Natural killer cell (primary cell): ENCODE measurements around the gene CAAP1. TPM values are rescaled to one million over a fixed set of nuclear protein-coding genes. Genes with fewer than 3 reads are reported as not detected.

Experiments
- ATAC-seq, 3 donors: fragments of 150-1000 bp in 2 of 3; fragments of 200-7000 bp in 1 of 3; cut with Tn5 transposase; 1 replicate in 1 of 3; 2 replicates in 2 of 3; pipeline ENCODE4 v1.10.0; 2021; ENCODE audit warnings: mild to moderate bottlenecking in 2 of 3, moderate library complexity in 2 of 3
- DNase-seq, 2 donors: peaks; one replicate each; pipeline versions ENCODE4 v3.0.0 to v3.0.0-alpha.2; 2013 to 2021; ENCODE audit warnings: mixed read lengths in 1 of 2
- H3K27ac ChIP-seq: one replicate; pipeline ENCODE4 v1.5.1; 2013; ENCODE audit warnings: mild to moderate bottlenecking, low read length
- H3K27me3 ChIP-seq: one replicate; pipeline ENCODE4 v1.6.1; 2013; ENCODE audit warnings: low read length; ENCODE audit not compliant: control insufficient read depth, insufficient read depth
- H3K36me3 ChIP-seq: one replicate; pipeline ENCODE4 v1.6.1; 2013; ENCODE audit warnings: low read length; ENCODE audit not compliant: control insufficient read depth, insufficient read depth
- H3K4me1 ChIP-seq: one replicate; pipeline ENCODE4 v1.6.1; 2013; ENCODE audit warnings: low read length; ENCODE audit not compliant: control insufficient read depth, insufficient read depth
- H3K4me3 ChIP-seq: one replicate; pipeline ENCODE4 v1.5.1; 2013; ENCODE audit warnings: low read length
- H3K9me3 ChIP-seq: one replicate; pipeline ENCODE4 v1.6.1; 2013; ENCODE audit warnings: low read length; ENCODE audit not compliant: control insufficient read depth, insufficient read depth
- H3K27ac Mint-ChIP-seq, 2 donors: one replicate each; pipeline ENCODE4 v1.8.0; 2022; ENCODE audit warnings: mild to moderate bottlenecking in 2 of 2, mixed read lengths in 2 of 2, moderate library complexity in 1 of 2
- H3K27me3 Mint-ChIP-seq, 2 donors: one replicate each; pipeline ENCODE4 v1.8.0; 2022; ENCODE audit warnings: low read depth in 2 of 2, mixed read lengths in 2 of 2
- H3K36me3 Mint-ChIP-seq: one replicate; pipeline ENCODE4 v1.8.0; 2022; ENCODE audit warnings: mixed read lengths
- H3K4me1 Mint-ChIP-seq, 2 donors: one replicate each; pipeline ENCODE4 v1.8.0; 2022; ENCODE audit warnings: mixed read lengths in 2 of 2
- H3K4me3 Mint-ChIP-seq: one replicate; pipeline ENCODE4 v1.8.0; 2022; ENCODE audit warnings: mild to moderate bottlenecking, moderate library complexity, mixed read lengths
- H3K9me3 Mint-ChIP-seq, 2 donors: one replicate each; pipeline ENCODE4 v1.8.0; 2022; ENCODE audit warnings: mixed read lengths in 2 of 2
- CTCF ChIP-seq: fragments of 200-600 bp; IDR thresholded peaks from one replicate; pipeline ENCODE4 v1.8.0; 2022; ENCODE audit warnings: antibody characterized with exemption
- WGBS: methylation state at CpG from one replicate; pipeline ENCODE4 v1.1.7; 2013; ENCODE audit warnings: missing lambda C conversion rate; ENCODE audit not compliant: insufficient coverage; 5-methylcytosine and 5-hydroxymethylcytosine counted together
- intact Hi-C: fragments of 100-400 bp; cut with micrococcal nuclease; formaldehyde crosslinking; loops from one replicate; pipeline ENCODE4 v1.14.2; 2022
- total RNA-seq, 4 donors: library from RNA; stranded (reverse); fragments of 120-200 nt in 1 of 4; gene quantifications; one replicate each; pipeline versions ENCODE4 v1.2.3 to v1.2.4, GENCODE V29; 2013 to 2022

CAAP1 gene
- total RNA-seq, 3 donors from 2014 or later (not counting 1 experiment from before 2014, with no cell fraction given): 12.6 to 16.8 (median 15.2) TPM

- Mint-ChIP-seq H3K27ac (no peak overlapping the region), H3K27me3 (peaks cover 0 to 3% of the 10 kb centered on the region in 2 donors), H3K4me3 (no peak overlapping the region), H3K36me3 (no peaks in the 10 kb centered on the region), H3K4me1 (no peaks in the 10 kb centered on the region), H3K9me3 (peaks cover 0 to 6% of the 10 kb centered on the region in 2 donors)
- Histone ChIP-seq H3K27me3 (no peaks in the 10 kb centered on the region), H3K27ac (no peak overlapping the region), H3K4me1 (no peaks in the 10 kb centered on the region), H3K4me3 (no peak overlapping the region), H3K36me3 (no peaks in the 10 kb centered on the region), H3K9me3 (no peaks in the 10 kb centered on the region)
- no peak for DNase-seq
- TF ChIP-seq CTCF: no peak
- ATAC-seq: no peak
- 84% methylated on average over 1 of the region's 1 CpG for WGBS
- intact Hi-C loops: no loop called here
These were observed 82.8 kb downstream of the CAAP1 start for GRCh38 chr9:26809795-26810194.

GRCh38 chr9:26807161-26807560 is 85.4 kb downstream of the CAAP1 start:
- no peaks in the 10 kb centered on the region for H3K36me3 Mint-ChIP-seq
- H3K36me3 ChIP-seq: no peaks in the 10 kb centered on the region
- intact Hi-C loops: no loop called here
- 79% methylated on average over 5 of the region's 5 CpGs for WGBS
- TF ChIP-seq CTCF: no peak
- H3K4me1 ChIP-seq: no peaks in the 10 kb centered on the region
- no peak overlapping the region for H3K4me3 ChIP-seq
- no peaks in the 10 kb centered on the region for H3K9me3 ChIP-seq
- ATAC-seq: no peak
- no peak overlapping the region for H3K27ac ChIP-seq
- peaks cover 0 to 6% of the 10 kb centered on the region in 2 donors for H3K9me3 Mint-ChIP-seq
- H3K4me1 Mint-ChIP-seq: no peaks in the 10 kb centered on the region
- H3K4me3 Mint-ChIP-seq: no peak overlapping the region
- no peak overlapping the region for H3K27ac Mint-ChIP-seq
- H3K27me3 Mint-ChIP-seq: peaks cover 0 to 3% of the 10 kb centered on the region in 2 donors
- DNase-seq: no peak
- H3K27me3 ChIP-seq: no peaks in the 10 kb centered on the region

GRCh38 chr9:26802921-26803320 is 89.7 kb downstream of the CAAP1 start:
- intact Hi-C loops: no loop called here
- no peaks in the 10 kb centered on the region for H3K27me3 ChIP-seq
- no peaks in the 10 kb centered on the region for H3K4me1 ChIP-seq
- TF ChIP-seq CTCF: no peak
- H3K4me3 ChIP-seq: no peak overlapping the region
- DNase-seq (no peak), ATAC-seq (no peak)
- no peaks in the 10 kb centered on the region for H3K27me3 Mint-ChIP-seq
- no peak overlapping the region for H3K27ac ChIP-seq
- H3K4me1 Mint-ChIP-seq: no peaks in the 10 kb centered on the region
- H3K27ac Mint-ChIP-seq: no peak overlapping the region
- H3K4me3 Mint-ChIP-seq: no peak overlapping the region
- H3K36me3 Mint-ChIP-seq: no peaks in the 10 kb centered on the region
- H3K9me3 Mint-ChIP-seq: peaks cover 0 to 6% of the 10 kb centered on the region in 2 donors
- no peaks in the 10 kb centered on the region for H3K36me3 ChIP-seq
- WGBS: 89% methylated on average over 2 of the region's 2 CpGs
- H3K9me3 ChIP-seq: no peaks in the 10 kb centered on the region

- peaks cover 0 to 4% of the 10 kb centered on the region in 2 donors for H3K9me3 Mint-ChIP-seq
- no peak for TF ChIP-seq CTCF
- ATAC-seq: no peak
- 86% methylated on average over 3 of the region's 3 CpGs for WGBS
- Histone ChIP-seq H3K36me3 (no peaks in the 10 kb centered on the region), H3K4me1 (no peaks in the 10 kb centered on the region), H3K9me3 (no peaks in the 10 kb centered on the region), H3K27me3 (no peaks in the 10 kb centered on the region), H3K4me3 (no peak overlapping the region), H3K27ac (no peak overlapping the region)
- no peaks in the 10 kb centered on the region for H3K4me1 Mint-ChIP-seq
- no peak for DNase-seq
- H3K27ac Mint-ChIP-seq: no peak overlapping the region
- H3K4me3 Mint-ChIP-seq: no peak overlapping the region
- no peaks in the 10 kb centered on the region for H3K27me3 Mint-ChIP-seq
- intact Hi-C loops: no loop called here
- H3K36me3 Mint-ChIP-seq: no peaks in the 10 kb centered on the region
These were observed 90.8 kb downstream of the CAAP1 start for GRCh38 chr9:26801772-26802171.
